Natural killer cell (primary cell): ENCODE data around the gene RAC2. TPM values are rescaled to one million over a fixed set of nuclear protein-coding genes. Genes with fewer than 3 reads are reported as not detected.
A peak's percentile ranks its signal among the peaks of the same experiment; 100 is the strongest.

ENCODE experiments used
- ATAC-seq, 3 donors: fragments of 150-1000 bp in 2 of 3; fragments of 200-7000 bp in 1 of 3; cut with Tn5 transposase; 1 replicate in 1 of 3; 2 replicates in 2 of 3; pipeline ENCODE4 v1.10.0; 2021; ENCODE audit warnings: mild to moderate bottlenecking in 2 of 3, moderate library complexity in 2 of 3
- DNase-seq, 2 donors: peaks; one replicate each; pipeline versions ENCODE4 v3.0.0 to v3.0.0-alpha.2; 2013 to 2021; ENCODE audit warnings: mixed read lengths in 1 of 2
- H3K27ac ChIP-seq: one replicate; pipeline ENCODE4 v1.5.1; 2013; ENCODE audit warnings: mild to moderate bottlenecking, low read length
- H3K27me3 ChIP-seq: one replicate; pipeline ENCODE4 v1.6.1; 2013; ENCODE audit warnings: low read length; ENCODE audit not compliant: control insufficient read depth, insufficient read depth
- H3K36me3 ChIP-seq: one replicate; pipeline ENCODE4 v1.6.1; 2013; ENCODE audit warnings: low read length; ENCODE audit not compliant: control insufficient read depth, insufficient read depth
- H3K4me1 ChIP-seq: one replicate; pipeline ENCODE4 v1.6.1; 2013; ENCODE audit warnings: low read length; ENCODE audit not compliant: control insufficient read depth, insufficient read depth
- H3K4me3 ChIP-seq: one replicate; pipeline ENCODE4 v1.5.1; 2013; ENCODE audit warnings: low read length
- H3K9me3 ChIP-seq: one replicate; pipeline ENCODE4 v1.6.1; 2013; ENCODE audit warnings: low read length; ENCODE audit not compliant: control insufficient read depth, insufficient read depth
- H3K27ac Mint-ChIP-seq, 2 donors: one replicate each; pipeline ENCODE4 v1.8.0; 2022; ENCODE audit warnings: mild to moderate bottlenecking in 2 of 2, mixed read lengths in 2 of 2, moderate library complexity in 1 of 2
- H3K27me3 Mint-ChIP-seq, 2 donors: one replicate each; pipeline ENCODE4 v1.8.0; 2022; ENCODE audit warnings: low read depth in 2 of 2, mixed read lengths in 2 of 2
- H3K36me3 Mint-ChIP-seq: one replicate; pipeline ENCODE4 v1.8.0; 2022; ENCODE audit warnings: mixed read lengths
- H3K4me1 Mint-ChIP-seq, 2 donors: one replicate each; pipeline ENCODE4 v1.8.0; 2022; ENCODE audit warnings: mixed read lengths in 2 of 2
- H3K4me3 Mint-ChIP-seq: one replicate; pipeline ENCODE4 v1.8.0; 2022; ENCODE audit warnings: mild to moderate bottlenecking, moderate library complexity, mixed read lengths
- H3K9me3 Mint-ChIP-seq, 2 donors: one replicate each; pipeline ENCODE4 v1.8.0; 2022; ENCODE audit warnings: mixed read lengths in 2 of 2
- WGBS: methylation state at CpG from one replicate; pipeline ENCODE4 v1.1.7; 2013; ENCODE audit warnings: missing lambda C conversion rate; ENCODE audit not compliant: insufficient coverage; 5-methylcytosine and 5-hydroxymethylcytosine counted together
- intact Hi-C: fragments of 100-400 bp; cut with micrococcal nuclease; formaldehyde crosslinking; loops from one replicate; pipeline ENCODE4 v1.14.2; 2022
- total RNA-seq, 4 donors: library from RNA; stranded (reverse); fragments of 120-200 nt in 1 of 4; gene quantifications; one replicate each; pipeline versions ENCODE4 v1.2.3 to v1.2.4, GENCODE V29; 2013 to 2022
- TF ChIP-seq, protein P1 (sequence below): fragments of 200-600 bp; IDR thresholded peaks from one replicate; pipeline ENCODE4 v1.8.0; 2022; ENCODE audit warnings: antibody characterized with exemption

Gene RAC2
- total RNA-seq, 3 donors from 2014 or later (not counting 1 experiment from before 2014, with no cell fraction given) = 647 to 744 (median 741) TPM

DNA sequence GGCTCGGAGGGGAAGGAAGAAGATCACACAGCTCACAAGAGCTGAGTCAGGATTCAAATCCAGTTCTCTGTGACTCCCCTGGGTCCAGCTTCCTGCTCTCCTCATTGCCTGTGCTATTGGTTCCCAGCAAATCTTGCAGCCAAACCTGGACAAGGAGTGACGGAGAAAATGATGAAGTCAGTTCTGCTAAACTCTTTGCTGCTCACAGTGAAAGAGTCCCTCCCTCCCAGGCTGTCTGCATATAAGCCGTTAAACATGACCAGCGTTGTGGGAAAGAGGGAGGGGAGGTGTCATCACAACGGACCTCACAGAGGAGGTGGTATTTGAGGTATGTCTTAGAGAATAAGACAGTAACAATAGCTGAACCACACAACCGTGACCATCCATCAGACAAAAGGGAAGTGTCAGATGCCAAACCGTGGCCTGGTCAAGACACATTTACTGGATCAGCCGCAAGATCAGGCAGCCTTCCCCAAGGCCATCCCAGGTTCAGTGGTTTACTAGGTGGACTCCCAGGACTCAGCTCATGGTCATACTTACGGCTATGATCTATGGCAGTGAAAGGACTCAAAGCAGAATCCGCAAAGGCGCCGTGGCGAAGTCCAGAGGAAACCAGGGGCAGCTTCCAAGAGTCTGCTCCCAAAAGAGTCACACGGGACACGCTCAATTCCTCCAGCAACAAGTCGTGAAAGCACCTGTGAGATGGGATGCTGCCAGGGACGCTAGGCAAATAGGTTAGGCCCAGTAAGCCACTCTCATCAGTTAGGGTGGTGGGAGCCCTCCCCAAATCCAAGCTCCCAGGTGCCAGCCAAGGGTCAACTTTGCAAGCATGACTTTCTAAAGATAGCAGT lies 35.5 kb upstream of the RAC2 start:
- Mint-ChIP-seq H3K36me3 (no peaks in the 10 kb centered on the region), H3K4me1 (peaks cover 65 to 78% of the 10 kb centered on the region in 2 donors), H3K4me3 (peak overlapping the region; percentile 82), H3K27me3 (no peaks in the 10 kb centered on the region), H3K9me3 (no peaks in the 10 kb centered on the region), H3K27ac (peak overlapping the region; percentile 86 to 91)
- Histone ChIP-seq H3K4me1 (peaks cover 95% of the 10 kb centered on the region), H3K4me3 (no peak overlapping the region), H3K27me3 (no peaks in the 10 kb centered on the region), H3K9me3 (no peaks in the 10 kb centered on the region), H3K27ac (peak overlapping the region; percentile 58), H3K36me3 (no peaks in the 10 kb centered on the region)
- TF ChIP-seq, protein P1, sequence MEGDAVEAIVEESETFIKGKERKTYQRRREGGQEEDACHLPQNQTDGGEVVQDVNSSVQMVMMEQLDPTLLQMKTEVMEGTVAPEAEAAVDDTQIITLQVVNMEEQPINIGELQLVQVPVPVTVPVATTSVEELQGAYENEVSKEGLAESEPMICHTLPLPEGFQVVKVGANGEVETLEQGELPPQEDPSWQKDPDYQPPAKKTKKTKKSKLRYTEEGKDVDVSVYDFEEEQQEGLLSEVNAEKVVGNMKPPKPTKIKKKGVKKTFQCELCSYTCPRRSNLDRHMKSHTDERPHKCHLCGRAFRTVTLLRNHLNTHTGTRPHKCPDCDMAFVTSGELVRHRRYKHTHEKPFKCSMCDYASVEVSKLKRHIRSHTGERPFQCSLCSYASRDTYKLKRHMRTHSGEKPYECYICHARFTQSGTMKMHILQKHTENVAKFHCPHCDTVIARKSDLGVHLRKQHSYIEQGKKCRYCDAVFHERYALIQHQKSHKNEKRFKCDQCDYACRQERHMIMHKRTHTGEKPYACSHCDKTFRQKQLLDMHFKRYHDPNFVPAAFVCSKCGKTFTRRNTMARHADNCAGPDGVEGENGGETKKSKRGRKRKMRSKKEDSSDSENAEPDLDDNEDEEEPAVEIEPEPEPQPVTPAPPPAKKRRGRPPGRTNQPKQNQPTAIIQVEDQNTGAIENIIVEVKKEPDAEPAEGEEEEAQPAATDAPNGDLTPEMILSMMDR = no peak
- ATAC-seq = peak; percentile 61 to 91 (median 80)
- 44% methylated on average over 17 of the region's 17 CpGs for WGBS
- intact Hi-C loops = loop anchor here (5.0 kb wide), 1 partner anchor 37 kb away; the partner anchor contains the start of gene RAC2
- DNase-seq = peak; percentile 44 to 48

DNA sequence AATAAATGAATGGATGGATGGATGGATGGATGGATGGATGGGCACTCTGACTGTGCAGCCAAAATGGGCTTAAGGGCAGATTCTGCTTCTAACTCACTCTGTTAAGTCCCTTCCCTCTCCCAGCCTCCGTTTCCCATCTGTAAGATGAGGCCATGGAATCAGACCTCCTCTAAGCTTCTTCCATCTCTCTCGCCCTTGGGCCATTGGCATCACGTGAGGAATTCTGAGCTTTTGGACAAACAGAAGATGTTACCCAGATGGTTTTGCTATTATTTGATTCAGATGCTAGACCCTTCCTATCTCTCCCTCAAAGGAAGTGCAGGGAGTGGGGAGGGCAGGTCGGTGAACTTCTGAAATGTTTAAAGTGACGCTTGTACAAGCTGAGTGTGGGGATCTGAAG lies 34.2 kb upstream of the RAC2 start:
- no peaks in the 10 kb centered on the region for H3K9me3 Mint-ChIP-seq
- WGBS = 76% methylated on average over 5 of the region's 5 CpGs
- TF ChIP-seq, protein P1 = no peak
- no peaks in the 10 kb centered on the region for H3K27me3 ChIP-seq
- H3K36me3 ChIP-seq = no peaks in the 10 kb centered on the region
- H3K27ac Mint-ChIP-seq = peak overlapping the region; percentile 86 to 91
- H3K4me1 Mint-ChIP-seq = peaks cover 69 to 80% of the 10 kb centered on the region in 2 donors
- peaks cover 95% of the 10 kb centered on the region for H3K4me1 ChIP-seq
- DNase-seq (no peak), ATAC-seq (no peak)
- no peaks in the 10 kb centered on the region for H3K9me3 ChIP-seq
- no peak overlapping the region for H3K4me3 ChIP-seq
- H3K27me3 Mint-ChIP-seq = no peaks in the 10 kb centered on the region
- intact Hi-C loops = loop anchor here (5.0 kb wide), 1 partner anchor 36 kb away; the partner anchor contains the start of gene RAC2
- H3K36me3 Mint-ChIP-seq = no peaks in the 10 kb centered on the region
- H3K27ac ChIP-seq = no peak overlapping the region
- peak overlapping the region; percentile 82 for H3K4me3 Mint-ChIP-seq

DNA sequence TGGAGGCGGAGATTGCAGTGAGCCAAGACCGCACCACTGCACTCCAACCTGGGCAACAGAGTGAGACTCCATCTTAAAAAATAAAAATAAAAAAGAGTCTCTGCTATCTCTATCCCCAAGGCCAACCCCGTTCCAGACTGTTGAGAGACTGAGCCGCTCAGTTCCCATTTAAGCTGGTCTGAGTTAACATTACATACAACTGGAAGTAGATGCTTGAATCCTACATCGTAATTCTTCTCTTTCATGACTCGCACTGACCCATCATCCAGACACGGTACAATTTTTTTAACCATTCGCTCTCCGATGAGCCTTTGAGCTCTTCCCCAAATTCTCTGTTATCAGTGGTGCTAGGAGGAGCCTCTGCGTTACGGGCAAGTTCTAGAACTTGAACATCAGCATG lies 33.3 kb upstream of the RAC2 start:
- TF ChIP-seq, protein P1 = no peak
- H3K27me3 ChIP-seq = no peaks in the 10 kb centered on the region
- H3K4me3 ChIP-seq = no peak overlapping the region
- H3K36me3 ChIP-seq = no peaks in the 10 kb centered on the region
- intact Hi-C loops = loop anchor here (5.0 kb wide), 1 partner anchor 35 kb away; the partner anchor contains the start of gene RAC2
- Mint-ChIP-seq H3K9me3 (no peaks in the 10 kb centered on the region), H3K4me3 (no peak overlapping the region), H3K4me1 (peaks cover 63 to 74% of the 10 kb centered on the region in 2 donors), H3K36me3 (no peaks in the 10 kb centered on the region), H3K27me3 (no peaks in the 10 kb centered on the region), H3K27ac (peak overlapping the region in 1 of 2 donors; percentile 91)
- no peak overlapping the region for H3K27ac ChIP-seq
- WGBS = 95% methylated on average over 11 of the region's 11 CpGs
- no peaks in the 10 kb centered on the region for H3K9me3 ChIP-seq
- peaks cover 91% of the 10 kb centered on the region for H3K4me1 ChIP-seq
- no peak for ATAC-seq
- no peak for DNase-seq
